GM21619 (cell line): ENCODE measurements around the gene CTNNA1.
"Not testable (repeated sequence)": the region's sequence is repeated elsewhere in the genome, so short reads cannot be mapped to it uniquely, and the experiment has no call there.

Experiments used
- ATAC-seq: cut with Tn5 transposase; IDR thresholded peaks from one replicate; pipeline ENCODE4 v1.9.1; 2021; ENCODE audit not compliant: unreplicated experiment

The CTNNA1 gene

DNA sequence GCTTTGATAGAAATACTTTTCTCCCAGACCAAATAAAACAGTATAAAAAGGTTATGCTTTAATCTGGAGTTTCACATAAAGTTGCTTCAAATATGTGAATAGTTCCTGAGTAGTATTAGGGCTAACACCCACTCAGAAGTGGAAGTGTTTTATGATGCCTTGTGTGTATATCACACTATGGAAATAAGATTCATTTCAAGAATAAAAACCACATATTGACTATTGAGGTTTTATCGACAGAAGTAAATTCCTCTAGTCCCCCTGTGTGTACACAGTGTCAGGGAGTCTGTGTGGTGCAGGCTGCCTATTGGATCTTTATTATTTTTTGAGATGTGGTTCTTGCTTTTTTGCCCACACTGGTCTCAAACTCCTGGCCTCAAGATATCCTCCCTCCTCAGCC is 142.7 kb downstream of the CTNNA1 start:
- no peak for ATAC-seq

GRCh38 chr5:138898299-138898698 is 145.1 kb downstream of the CTNNA1 start:
- no peak for ATAC-seq

DNA sequence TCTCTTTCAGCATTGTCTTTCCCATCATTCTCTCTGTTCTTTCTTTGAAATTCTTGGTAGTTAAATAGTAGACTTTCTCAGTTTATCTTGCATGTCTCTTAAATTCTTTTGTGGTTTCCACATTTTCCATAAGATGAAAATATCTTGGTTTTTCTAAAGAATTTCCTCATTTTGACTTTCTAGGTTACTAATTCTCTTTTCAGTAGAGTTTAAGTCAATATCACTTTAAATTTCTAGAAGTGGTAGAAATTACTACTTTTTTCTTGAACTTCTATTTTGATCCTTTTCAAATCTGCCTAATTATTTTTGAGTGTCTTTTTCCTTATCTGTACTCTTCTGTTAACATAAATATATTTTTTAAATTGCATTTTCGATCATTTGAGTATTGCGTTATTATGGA is 145.5 kb downstream of the CTNNA1 start:
- ATAC-seq, result no peak

- no peak for ATAC-seq
Measured at GRCh38 chr5:138900281-138900965, 147.2 kb downstream of the CTNNA1 start.

GRCh38 chr5:138901716-138902115 is 148.5 kb downstream of the CTNNA1 start:
- ATAC-seq, result no peak

GRCh38 chr5:138903130-138903775 is 150.0 kb downstream of the CTNNA1 start:
- no peak for ATAC-seq

- ATAC-seq, result no peak
Measured at GRCh38 chr5:138905541-138905940, 152.3 kb downstream of the CTNNA1 start.

DNA sequence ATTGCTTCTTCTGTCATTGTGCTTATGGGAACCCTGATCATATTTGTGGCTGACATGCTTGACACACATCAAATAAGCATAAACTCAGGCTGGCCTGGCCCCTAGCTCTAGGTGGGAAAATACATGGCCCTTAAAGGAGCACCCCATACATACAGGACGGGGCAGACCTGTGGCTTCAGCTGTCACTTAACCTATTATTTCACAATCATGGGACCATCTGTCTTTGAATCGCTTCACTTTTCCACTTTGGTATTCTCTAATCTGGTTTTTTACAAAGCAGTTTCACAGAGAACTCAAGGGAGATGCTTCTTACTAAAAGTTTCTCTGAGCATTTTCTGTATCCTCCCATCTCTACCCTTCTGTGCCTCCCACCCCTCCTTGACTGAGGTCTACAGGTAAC is 156.5 kb downstream of the CTNNA1 start:
- no peak for ATAC-seq

- no peak for ATAC-seq
Measured at GRCh38 chr5:138910546-138911185, 157.4 kb downstream of the CTNNA1 start.

DNA sequence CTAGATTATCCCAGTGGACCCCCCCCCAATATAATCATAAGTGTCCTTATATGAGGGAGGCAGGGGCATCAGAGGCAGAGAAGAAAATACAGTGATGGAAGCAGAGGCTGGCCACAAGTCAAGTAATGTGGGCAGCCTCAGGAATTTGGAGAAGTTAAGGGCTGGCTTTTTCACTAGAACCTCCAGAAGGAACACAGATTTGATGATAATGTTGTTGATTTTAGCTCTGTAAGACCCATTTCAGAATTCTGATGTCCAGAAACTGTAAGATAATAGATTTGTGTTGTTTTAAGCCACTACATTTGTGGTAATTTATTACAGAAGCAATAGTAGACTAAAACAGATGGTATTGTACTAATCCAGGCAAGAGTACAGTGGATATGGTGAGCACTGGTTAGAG is 158.2 kb downstream of the CTNNA1 start:
- ATAC-seq, result no peak

- ATAC-seq, result no peak
Measured at GRCh38 chr5:138912093-138912492, 158.9 kb downstream of the CTNNA1 start.

DNA sequence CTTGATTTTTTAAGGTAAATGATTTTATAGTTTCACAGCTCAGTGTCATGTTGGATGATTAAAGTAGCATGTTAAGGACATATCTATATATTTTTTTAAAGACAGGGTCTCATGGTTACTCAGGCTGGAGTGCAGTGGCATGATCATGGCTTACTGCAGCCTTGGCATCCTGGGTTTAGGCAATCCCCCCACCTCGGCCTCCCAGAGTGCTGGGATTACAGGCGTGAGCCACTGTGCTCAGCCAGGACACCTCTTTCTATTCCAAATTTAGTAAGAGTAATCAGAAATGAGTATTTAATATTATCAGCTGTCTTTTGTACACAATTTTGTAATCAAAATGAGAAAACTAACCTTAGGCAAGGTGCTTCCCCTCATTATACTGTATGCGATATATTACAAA is 160.5 kb downstream of the CTNNA1 start:
- no peak for ATAC-seq

GRCh38 chr5:138914338-138914737 is 161.1 kb downstream of the CTNNA1 start:
- no peak for ATAC-seq

- no peak for ATAC-seq
Measured at GRCh38 chr5:138918686-138919085, 165.5 kb downstream of the CTNNA1 start.

DNA sequence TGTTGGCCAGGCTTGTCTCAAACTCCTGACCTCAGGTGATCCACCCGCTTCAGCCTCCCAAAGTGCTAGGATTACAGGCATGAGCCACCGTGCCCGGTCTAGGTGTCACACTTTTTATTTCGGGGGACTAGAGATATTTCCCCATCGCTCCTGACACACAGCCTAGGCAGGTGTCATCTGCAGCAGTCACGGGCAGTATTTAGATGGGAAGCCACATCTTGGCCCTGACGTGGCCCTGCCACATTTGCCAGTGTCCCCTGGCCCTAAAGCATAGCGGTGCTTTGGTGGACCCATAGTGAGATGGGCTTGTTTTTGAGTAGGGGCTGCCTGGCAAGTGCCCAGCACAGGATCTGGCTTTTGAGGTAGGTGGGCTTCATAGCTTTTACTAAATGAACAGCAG is 167.0 kb downstream of the CTNNA1 start:
- no peak for ATAC-seq

GRCh38 chr5:138921362-138921761 is 168.1 kb downstream of the CTNNA1 start:
- ATAC-seq, result not testable (repeated sequence)

DNA sequence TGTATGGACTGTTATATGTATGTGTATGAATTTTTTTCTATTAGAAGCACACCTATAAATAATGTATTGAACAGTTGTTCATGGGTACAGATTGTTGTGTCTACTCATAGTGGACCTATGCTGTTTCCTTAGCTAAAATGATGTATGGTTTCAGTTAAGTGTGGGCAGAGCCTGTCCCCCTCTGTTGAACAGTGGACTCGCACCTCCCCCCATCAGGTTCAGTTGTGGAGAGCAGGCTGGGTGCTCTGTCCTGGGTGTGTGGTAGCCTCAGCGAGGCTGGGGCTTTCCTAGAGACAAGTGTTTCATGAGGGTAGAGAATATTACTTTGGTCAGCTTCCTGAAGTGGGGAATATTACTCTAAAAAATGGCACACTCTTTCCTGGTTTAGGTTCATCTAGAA is 169.3 kb downstream of the CTNNA1 start:
- no peak for ATAC-seq

- ATAC-seq, result no peak
Measured at GRCh38 chr5:138925090-138925635, 171.9 kb downstream of the CTNNA1 start.

- no peak for ATAC-seq
Measured at GRCh38 chr5:138926257-138926656, 173.0 kb downstream of the CTNNA1 start.

- no peak for ATAC-seq
Measured at GRCh38 chr5:138926688-138927448, 173.6 kb downstream of the CTNNA1 start.

GRCh38 chr5:138927544-138927943 is 174.3 kb downstream of the CTNNA1 start:
- ATAC-seq, result no peak
